Mesendoderm (in vitro differentiated cells): ENCODE results near the gene LRRC27.
"Not testable (repeated sequence)": the region's sequence is repeated elsewhere in the genome, so short reads cannot be mapped to it uniquely, and the experiment has no call there.

Experiments used
- DNase-seq: peaks from one replicate; pipeline ENCODE4 v3.0.0; 2013
- H2AK5ac ChIP-seq: 2 replicates; pipeline ENCODE4 v1.6.1; 2013; ENCODE audit warnings: low read length, inconsistent platforms
- H2BK120ac ChIP-seq: 2 replicates; pipeline ENCODE4 v1.6.1; 2013; ENCODE audit warnings: low read depth, mild to moderate bottlenecking, low read length, moderate library complexity, mixed read lengths
- H2BK15ac ChIP-seq: replicated peaks from 2 replicates; pipeline ENCODE4 v1.6.1; 2013; ENCODE audit warnings: low read depth, mild to moderate bottlenecking, moderate library complexity
- H2BK5ac ChIP-seq: 2 replicates; pipeline ENCODE4 v1.6.1; 2013; ENCODE audit warnings: low read length, inconsistent platforms
- H3K18ac ChIP-seq: 2 replicates; pipeline ENCODE4 v1.6.1; 2013; ENCODE audit warnings: mild to moderate bottlenecking, low read length, mixed read lengths
- H3K23ac ChIP-seq: one replicate; pipeline ENCODE4 v1.6.1; 2013; ENCODE audit warnings: low read length
- H3K27ac ChIP-seq: 2 replicates; pipeline ENCODE4 v1.5.1; 2013; ENCODE audit warnings: low read depth, mild to moderate bottlenecking, inconsistent platforms, low read length, moderate library complexity
- H3K27me3 ChIP-seq: 2 replicates; pipeline ENCODE4 v1.6.1; 2013; ENCODE audit warnings: low read length, control low read depth, mild to moderate bottlenecking, inconsistent platforms; ENCODE audit not compliant: insufficient read depth, poor library complexity
- H3K36me3 ChIP-seq: 2 replicates; pipeline ENCODE4 v1.6.1; 2013; ENCODE audit warnings: low read length, inconsistent platforms; ENCODE audit not compliant: control insufficient read depth, insufficient read depth
- H3K4ac ChIP-seq: one replicate; pipeline ENCODE4 v1.6.1; 2013; ENCODE audit warnings: low read depth, mild to moderate bottlenecking, low read length, moderate library complexity
- H3K4me1 ChIP-seq: 2 replicates; pipeline ENCODE4 v1.6.1; 2013; ENCODE audit warnings: low read depth, low read length, inconsistent platforms; ENCODE audit not compliant: control insufficient read depth
- H3K4me2 ChIP-seq: 2 replicates; pipeline ENCODE4 v1.6.1; 2013; ENCODE audit warnings: low read length
- H3K4me3 ChIP-seq: 2 replicates; pipeline ENCODE4 v1.5.1; 2013; ENCODE audit warnings: mild to moderate bottlenecking, low read length
- H3K56ac ChIP-seq: one replicate; pipeline ENCODE4 v1.6.1; 2013; ENCODE audit warnings: low read length
- H3K79me1 ChIP-seq: 2 replicates; pipeline ENCODE4 v1.6.1; 2013; ENCODE audit warnings: low read length, inconsistent platforms
- H3K79me2 ChIP-seq: 2 replicates; pipeline ENCODE4 v1.6.1; 2013; ENCODE audit warnings: mild to moderate bottlenecking, low read length; ENCODE audit not compliant: control insufficient read depth, insufficient read depth
- H3K9ac ChIP-seq: 2 replicates; pipeline ENCODE4 v1.6.1; 2013; ENCODE audit warnings: low read length, inconsistent platforms
- H4K5ac ChIP-seq: one replicate; pipeline ENCODE4 v1.6.1; 2013; ENCODE audit warnings: low read length
- H4K8ac ChIP-seq: one replicate; pipeline ENCODE4 v1.6.1; 2013; ENCODE audit warnings: low read depth, mild to moderate bottlenecking, control low read depth, low read length, moderate library complexity
- WGBS: extraction: QIAGEN DNeasy Blood & Tissue Kit; methylation state at CpG from one replicate; pipeline ENCODE4 v1.1.7; 2013; ENCODE audit warnings: low lambda C conversion rate, missing lambda C conversion rate; ENCODE audit not compliant: insufficient coverage; ENCODE audit errors: extremely low coverage; 5-methylcytosine and 5-hydroxymethylcytosine counted together

The LRRC27 gene

GRCh38 chr10:132295481-132295880, 36.5 kb upstream of the LRRC27 start:
- not testable (repeated sequence) for H3K23ac ChIP-seq, H3K9ac ChIP-seq, H3K4me1 ChIP-seq, DNase-seq, H4K8ac ChIP-seq, H3K27me3 ChIP-seq, H4K5ac ChIP-seq, H3K4me2 ChIP-seq, H2BK15ac ChIP-seq, H2AK5ac ChIP-seq, H3K79me1 ChIP-seq, H3K4ac ChIP-seq, H3K27ac ChIP-seq, H2BK5ac ChIP-seq, H2BK120ac ChIP-seq, H3K4me3 ChIP-seq, H3K36me3 ChIP-seq, H3K79me2 ChIP-seq, H3K56ac ChIP-seq, H3K18ac ChIP-seq
- whole genome bisulfite sequencing, result no CpG with 5 or more reads among the region's 23 CpGs

GRCh38 chr10:132296666-132297443, 35.1 kb upstream of the LRRC27 start:
- H3K4me2 ChIP-seq, result no peak overlapping the region
- no peak overlapping the region for H3K4ac ChIP-seq
- H3K36me3 ChIP-seq, result no peaks in the 10 kb centered on the region
- no peak for DNase-seq
- H3K79me2 ChIP-seq, result no peaks in the 10 kb centered on the region
- no peaks in the 10 kb centered on the region for H3K4me1 ChIP-seq
- H3K56ac ChIP-seq, result no peak overlapping the region
- no peak overlapping the region for H3K18ac ChIP-seq
- H2BK5ac ChIP-seq, result no peak overlapping the region
- H2AK5ac ChIP-seq, result no peak overlapping the region
- H4K5ac ChIP-seq, result no peak overlapping the region
- H2BK120ac ChIP-seq, result no peak overlapping the region
- WGBS, result no CpG with 5 or more reads among the region's 28 CpGs
- H3K23ac ChIP-seq, result no peak overlapping the region
- no peaks in the 10 kb centered on the region for H3K79me1 ChIP-seq
- no peak overlapping the region for H3K9ac ChIP-seq
- H3K27ac ChIP-seq, result no peak overlapping the region
- H4K8ac ChIP-seq, result no peak overlapping the region
- H3K4me3 ChIP-seq, result no peak overlapping the region
- no peak overlapping the region for H2BK15ac ChIP-seq
- H3K27me3 ChIP-seq, result no peaks in the 10 kb centered on the region

- Histone ChIP-seq H3K79me1 (no peaks in the 10 kb centered on the region), H3K36me3 (no peaks in the 10 kb centered on the region), H3K9ac (no peak overlapping the region), H3K27me3 (no peaks in the 10 kb centered on the region), H4K8ac (no peak overlapping the region), H3K4me2 (no peak overlapping the region), H3K23ac (no peak overlapping the region), H3K4ac (no peak overlapping the region), H3K79me2 (no peaks in the 10 kb centered on the region), H3K18ac (no peak overlapping the region), H3K27ac (no peak overlapping the region), H3K4me3 (no peak overlapping the region), H2BK5ac (no peak overlapping the region), H3K56ac (no peak overlapping the region), H2BK15ac (no peak overlapping the region), H4K5ac (no peak overlapping the region), H3K4me1 (no peaks in the 10 kb centered on the region), H2BK120ac (no peak overlapping the region), H2AK5ac (no peak overlapping the region)
- no CpG with 5 or more reads among the region's 9 CpGs for WGBS
- no peak for DNase-seq
Measured at GRCh38 chr10:132297526-132297925, 34.5 kb upstream of the LRRC27 start.

- DNase-seq, result no peak
- H3K27me3 ChIP-seq, result no peaks in the 10 kb centered on the region
- no peak overlapping the region for H4K5ac ChIP-seq
- H2BK5ac ChIP-seq, result no peak overlapping the region
- no peak overlapping the region for H3K23ac ChIP-seq
- no peaks in the 10 kb centered on the region for H3K4me1 ChIP-seq
- H3K36me3 ChIP-seq, result no peaks in the 10 kb centered on the region
- no peak overlapping the region for H3K56ac ChIP-seq
- no peak overlapping the region for H2BK120ac ChIP-seq
- H2BK15ac ChIP-seq, result no peak overlapping the region
- H3K4me3 ChIP-seq, result no peak overlapping the region
- H2AK5ac ChIP-seq, result no peak overlapping the region
- no peak overlapping the region for H3K9ac ChIP-seq
- no peak overlapping the region for H4K8ac ChIP-seq
- no CpG with 5 or more reads among the region's 28 CpGs for WGBS
- no peak overlapping the region for H3K27ac ChIP-seq
- H3K4me2 ChIP-seq, result no peak overlapping the region
- no peaks in the 10 kb centered on the region for H3K79me1 ChIP-seq
- H3K18ac ChIP-seq, result no peak overlapping the region
- no peaks in the 10 kb centered on the region for H3K79me2 ChIP-seq
- H3K4ac ChIP-seq, result no peak overlapping the region
Measured at GRCh38 chr10:132298038-132298881, 33.7 kb upstream of the LRRC27 start.

GRCh38 chr10:132299371-132300336, 32.3 kb upstream of the LRRC27 start:
- no peak overlapping the region for H2BK120ac ChIP-seq
- no peak overlapping the region for H3K4me3 ChIP-seq
- no peak overlapping the region for H3K56ac ChIP-seq
- H4K8ac ChIP-seq, result no peak overlapping the region
- DNase-seq, result no peak
- H3K9ac ChIP-seq, result no peak overlapping the region
- H3K23ac ChIP-seq, result no peak overlapping the region
- no peaks in the 10 kb centered on the region for H3K79me2 ChIP-seq
- no peak overlapping the region for H2AK5ac ChIP-seq
- no peak overlapping the region for H3K18ac ChIP-seq
- H3K4ac ChIP-seq, result no peak overlapping the region
- H4K5ac ChIP-seq, result no peak overlapping the region
- no peaks in the 10 kb centered on the region for H3K4me1 ChIP-seq
- H3K36me3 ChIP-seq, result no peaks in the 10 kb centered on the region
- no peak overlapping the region for H2BK5ac ChIP-seq
- no peak overlapping the region for H3K4me2 ChIP-seq
- no CpG with 5 or more reads among the region's 34 CpGs for WGBS
- no peaks in the 10 kb centered on the region for H3K27me3 ChIP-seq
- no peak overlapping the region for H2BK15ac ChIP-seq
- no peak overlapping the region for H3K27ac ChIP-seq
- no peaks in the 10 kb centered on the region for H3K79me1 ChIP-seq
